BLaER1 treated with 17β-estradiol and CSF1 and Interleukin-3, amounts not matched to agents 10 nM and 100 nM (cell line): ENCODE data around the gene TTLL12.
A peak's percentile ranks its signal among the peaks of the same experiment; 100 is the strongest.

ENCODE experiments used
- H3K27ac ChIP-seq, 11 experiments: shearing (Covaris generic); formaldehyde crosslinking; 2 replicates each; pipeline ENCODE4 v1.8.1; 2022
- H3K27me3 ChIP-seq, 11 experiments: shearing (Covaris generic); formaldehyde crosslinking; 2 replicates each; pipeline ENCODE4 v1.8.1; 2022
- H3K36me3 ChIP-seq, 11 experiments: shearing (Covaris generic); formaldehyde crosslinking; 2 replicates each; pipeline ENCODE4 v1.8.1; 2022
- H3K4me1 ChIP-seq, 10 experiments: shearing (Covaris generic); formaldehyde crosslinking; 2 replicates each; pipeline ENCODE4 v1.8.1; 2022
- H3K4me2 ChIP-seq, 11 experiments: shearing (Covaris generic); formaldehyde crosslinking; 2 replicates each; pipeline ENCODE4 v1.8.1; 2022
- H3K4me3 ChIP-seq, 10 experiments: shearing (Covaris generic); formaldehyde crosslinking; 2 replicates each; pipeline ENCODE4 v1.8.1; 2022
- H3K9ac ChIP-seq, 11 experiments: shearing (Covaris generic); formaldehyde crosslinking; 2 replicates each; pipeline ENCODE4 v1.8.1; 2022
- H3K9me3 ChIP-seq, 11 experiments: shearing (Covaris generic); formaldehyde crosslinking; replicated peaks in 1 of 11; 2 replicates each; pipeline ENCODE4 v1.8.1; 2022
- H4K20me1 ChIP-seq, 11 experiments: shearing (Covaris generic); formaldehyde crosslinking; 2 replicates each; pipeline ENCODE4 v1.8.1; 2022
- Cebpa-rat ChIP-seq, 11 experiments: shearing (Covaris generic); IDR thresholded peaks; 2 replicates each; pipeline ENCODE4 v1.8.1; 2022

TTLL12 gene

GRCh38 chr22:43118024-43118849, 68.7 kb downstream of the TTLL12 start:
- TF ChIP-seq Cebpa-rat (IDR thresholded peaks at IDR 0.05) = no peak
- H3K27ac ChIP-seq = peak overlapping the region in 4 of 11 experiments; percentile 22 to 64 (median 53); a peak in 6 of 22 replicates
- no peaks in the 10 kb centered on the region for H3K9me3 ChIP-seq
- peaks cover 0 to 59% (median 9%) of the 10 kb centered on the region in 11 experiments; a peak in 10 of 22 replicates for H4K20me1 ChIP-seq
- H3K36me3 ChIP-seq = no peaks in the 10 kb centered on the region
- peaks cover 45 to 100% (median 97%) of the 10 kb centered on the region in 10 experiments for H3K4me1 ChIP-seq
- H3K4me3 ChIP-seq = no peak overlapping the region
- H3K4me2 ChIP-seq = peak overlapping the region; percentile 59 to 100 (median 80)
- H3K9ac ChIP-seq = peak overlapping the region in 5 of 11 experiments; percentile 4 to 63 (median 14); a peak in 6 of 22 replicates
- H3K27me3 ChIP-seq = peaks cover 0 to 28% (median 0%) of the 10 kb centered on the region in 11 experiments; a peak in 7 of 22 replicates

- H3K4me1 ChIP-seq = peaks cover 45 to 100% (median 98%) of the 10 kb centered on the region in 10 experiments
- TF ChIP-seq Cebpa-rat (IDR thresholded peaks at IDR 0.05) = no peak
- H3K9ac ChIP-seq = 0 out of 22 replicates have a peak overlapping the region, but pooled peaks of 2 of the 11 experiments have one; percentile 14 to 30
- H3K9me3 ChIP-seq = no peaks in the 10 kb centered on the region
- peak overlapping the region in 10 of 11 experiments; percentile 54 to 100 (median 99); a peak in 19 of 22 replicates for H3K4me2 ChIP-seq
- no peak overlapping the region for H3K4me3 ChIP-seq
- H4K20me1 ChIP-seq = peaks cover 0 to 51% (median 3%) of the 10 kb centered on the region in 11 experiments; a peak in 10 of 22 replicates
- peaks cover 3 to 41% (median 4%) of the 10 kb centered on the region in 11 experiments for H3K27me3 ChIP-seq
- H3K27ac ChIP-seq = peak overlapping the region in 2 of 11 experiments; percentile 10 to 37; a peak in 1 of 22 replicates
- H3K36me3 ChIP-seq = no peaks in the 10 kb centered on the region
Observed at GRCh38 chr22:43116932-43117331, 70.0 kb downstream of the TTLL12 start.
